Ishikawa (cell line): Measurements from ENCODE around the gene C16orf89.

ENCODE experiments used
- CEBPB ChIP-seq: IDR thresholded peaks from 2 replicates; pipeline ENCODE4 v1.6.1; 2012
- CREB1 ChIP-seq: IDR thresholded peaks from 2 replicates; pipeline ENCODE4 v1.6.1; 2012; ENCODE audit warnings: low read depth
- EGR1 ChIP-seq: IDR thresholded peaks from 2 replicates; pipeline ENCODE4 v1.6.1; 2012
- EP300 ChIP-seq: IDR thresholded peaks from 2 replicates; pipeline ENCODE4 v1.6.1; 2012; ENCODE audit warnings: borderline replicate concordance
- FOXM1 ChIP-seq: IDR thresholded peaks from 2 replicates; pipeline ENCODE4 v1.6.1; 2012; ENCODE audit warnings: low read depth, borderline replicate concordance
- MAX ChIP-seq: IDR thresholded peaks from 2 replicates; pipeline ENCODE4 v1.6.1; 2012
- NFIC ChIP-seq: IDR thresholded peaks from 2 replicates; pipeline ENCODE4 v1.6.1; 2012
- RAD21 ChIP-seq: IDR thresholded peaks from 2 replicates; pipeline ENCODE4 v1.6.1; 2012; ENCODE audit warnings: low read depth
- TAF1 ChIP-seq: IDR thresholded peaks from 2 replicates; pipeline ENCODE4 v1.6.1; 2012; ENCODE audit warnings: low read depth, mild to moderate bottlenecking
- TCF12 ChIP-seq: IDR thresholded peaks from 2 replicates; pipeline ENCODE4 v1.6.1; 2012; ENCODE audit warnings: low read depth
- TEAD4 ChIP-seq: IDR thresholded peaks from 2 replicates; pipeline ENCODE4 v1.6.1; 2012
- YY1 ChIP-seq: IDR thresholded peaks from 2 replicates; pipeline ENCODE4 v1.6.1; 2012; ENCODE audit warnings: low read depth
- ZBTB7A ChIP-seq: IDR thresholded peaks from 2 replicates; pipeline ENCODE4 v1.6.1; 2012; ENCODE audit warnings: low read depth
- TF ChIP-seq, protein P1 (sequence below): IDR thresholded peaks from 2 replicates; pipeline ENCODE4 v1.6.1; 2012
- TF ChIP-seq, protein P2 (sequence below): IDR thresholded peaks from 2 replicates; pipeline ENCODE4 v1.6.1; 2012; ENCODE audit warnings: low read depth, mild to moderate bottlenecking

C16orf89 gene

GRCh38 chr16:5015887-5016286, 49.9 kb downstream of the C16orf89 start:
- TF ChIP-seq TEAD4: no peak
- TF ChIP-seq NFIC: no peak
- TF ChIP-seq, protein P1, sequence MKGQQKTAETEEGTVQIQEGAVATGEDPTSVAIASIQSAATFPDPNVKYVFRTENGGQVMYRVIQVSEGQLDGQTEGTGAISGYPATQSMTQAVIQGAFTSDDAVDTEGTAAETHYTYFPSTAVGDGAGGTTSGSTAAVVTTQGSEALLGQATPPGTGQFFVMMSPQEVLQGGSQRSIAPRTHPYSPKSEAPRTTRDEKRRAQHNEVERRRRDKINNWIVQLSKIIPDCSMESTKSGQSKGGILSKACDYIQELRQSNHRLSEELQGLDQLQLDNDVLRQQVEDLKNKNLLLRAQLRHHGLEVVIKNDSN: no peak
- TF ChIP-seq CEBPB: no peak
- TF ChIP-seq TCF12: no peak
- TF ChIP-seq, protein P2, sequence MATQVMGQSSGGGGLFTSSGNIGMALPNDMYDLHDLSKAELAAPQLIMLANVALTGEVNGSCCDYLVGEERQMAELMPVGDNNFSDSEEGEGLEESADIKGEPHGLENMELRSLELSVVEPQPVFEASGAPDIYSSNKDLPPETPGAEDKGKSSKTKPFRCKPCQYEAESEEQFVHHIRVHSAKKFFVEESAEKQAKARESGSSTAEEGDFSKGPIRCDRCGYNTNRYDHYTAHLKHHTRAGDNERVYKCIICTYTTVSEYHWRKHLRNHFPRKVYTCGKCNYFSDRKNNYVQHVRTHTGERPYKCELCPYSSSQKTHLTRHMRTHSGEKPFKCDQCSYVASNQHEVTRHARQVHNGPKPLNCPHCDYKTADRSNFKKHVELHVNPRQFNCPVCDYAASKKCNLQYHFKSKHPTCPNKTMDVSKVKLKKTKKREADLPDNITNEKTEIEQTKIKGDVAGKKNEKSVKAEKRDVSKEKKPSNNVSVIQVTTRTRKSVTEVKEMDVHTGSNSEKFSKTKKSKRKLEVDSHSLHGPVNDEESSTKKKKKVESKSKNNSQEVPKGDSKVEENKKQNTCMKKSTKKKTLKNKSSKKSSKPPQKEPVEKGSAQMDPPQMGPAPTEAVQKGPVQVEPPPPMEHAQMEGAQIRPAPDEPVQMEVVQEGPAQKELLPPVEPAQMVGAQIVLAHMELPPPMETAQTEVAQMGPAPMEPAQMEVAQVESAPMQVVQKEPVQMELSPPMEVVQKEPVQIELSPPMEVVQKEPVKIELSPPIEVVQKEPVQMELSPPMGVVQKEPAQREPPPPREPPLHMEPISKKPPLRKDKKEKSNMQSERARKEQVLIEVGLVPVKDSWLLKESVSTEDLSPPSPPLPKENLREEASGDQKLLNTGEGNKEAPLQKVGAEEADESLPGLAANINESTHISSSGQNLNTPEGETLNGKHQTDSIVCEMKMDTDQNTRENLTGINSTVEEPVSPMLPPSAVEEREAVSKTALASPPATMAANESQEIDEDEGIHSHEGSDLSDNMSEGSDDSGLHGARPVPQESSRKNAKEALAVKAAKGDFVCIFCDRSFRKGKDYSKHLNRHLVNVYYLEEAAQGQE: no peak
- TF ChIP-seq RAD21: no peak
- TF ChIP-seq EGR1: no peak
- TF ChIP-seq CREB1: no peak
- no peak for TF ChIP-seq ZBTB7A
- TF ChIP-seq EP300: no peak

GRCh38 chr16:5015351-5015750, 50.4 kb downstream of the C16orf89 start:
- TF ChIP-seq, protein P1: peak; percentile 81
- TF ChIP-seq TCF12: no peak

DNA sequence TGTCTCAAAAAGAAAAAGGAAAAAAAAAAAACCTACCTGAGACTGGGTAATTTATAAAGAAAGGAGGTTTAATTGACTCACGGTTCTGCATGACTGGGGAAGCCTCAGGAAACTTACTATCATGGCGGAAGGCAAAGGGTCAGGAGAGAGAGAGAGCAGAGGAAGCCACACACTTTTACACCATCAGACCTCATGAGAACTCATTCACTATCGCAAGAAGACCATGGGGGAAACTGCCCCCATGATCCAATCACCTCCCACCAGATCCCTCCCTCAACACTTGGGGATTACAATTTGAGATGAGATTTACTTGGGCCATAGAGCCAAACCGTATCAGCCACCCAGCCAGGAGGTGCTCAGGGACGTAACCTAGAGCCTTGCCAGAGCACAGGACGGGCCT, 52.9 kb downstream of the C16orf89 start:
- TF ChIP-seq ZBTB7A (no peak), TEAD4 (no peak), YY1 (no peak), NFIC (no peak), MAX (no peak), EGR1 (no peak), RAD21 (no peak), TCF12 (no peak), EP300 (no peak), TAF1 (no peak), FOXM1 (no peak)
- TF ChIP-seq, protein P2: no peak
- TF ChIP-seq, protein P1: no peak

GRCh38 chr16:5011637-5012036, 54.1 kb downstream of the C16orf89 start:
- TF ChIP-seq ZBTB7A: no peak
- no peak for TF ChIP-seq TEAD4
- TF ChIP-seq TCF12: no peak
- no peak for TF ChIP-seq RAD21
- TF ChIP-seq, protein P1: no peak
- TF ChIP-seq EGR1: no peak
- no peak for TF ChIP-seq YY1
- TF ChIP-seq MAX: no peak
- TF ChIP-seq, protein P2: no peak
- TF ChIP-seq NFIC: no peak
- TF ChIP-seq CEBPB: no peak
- TF ChIP-seq CREB1: no peak
- TF ChIP-seq TAF1: no peak
